GM18951 (cell line): ENCODE data around the gene TATDN2.

ENCODE experiments used
- POLR2A ChIP-seq: IDR thresholded peaks from 4 replicates; pipeline ENCODE4 v1.6.1; 2011; ENCODE audit warnings: mild to moderate bottlenecking; ENCODE audit not compliant: insufficient read length, insufficient read depth; ENCODE audit errors: extremely low read depth
- in situ Hi-C: fragments of 300-500 bp; cut with MboI; formaldehyde crosslinking; loops from one replicate; pipeline ENCODE4 v1.12.0; 2022; ENCODE audit warnings: low sequenced_read_pairs, mixed read lengths, inconsistent platforms; ENCODE audit not compliant: unreplicated experiment

Gene TATDN2, protein sequence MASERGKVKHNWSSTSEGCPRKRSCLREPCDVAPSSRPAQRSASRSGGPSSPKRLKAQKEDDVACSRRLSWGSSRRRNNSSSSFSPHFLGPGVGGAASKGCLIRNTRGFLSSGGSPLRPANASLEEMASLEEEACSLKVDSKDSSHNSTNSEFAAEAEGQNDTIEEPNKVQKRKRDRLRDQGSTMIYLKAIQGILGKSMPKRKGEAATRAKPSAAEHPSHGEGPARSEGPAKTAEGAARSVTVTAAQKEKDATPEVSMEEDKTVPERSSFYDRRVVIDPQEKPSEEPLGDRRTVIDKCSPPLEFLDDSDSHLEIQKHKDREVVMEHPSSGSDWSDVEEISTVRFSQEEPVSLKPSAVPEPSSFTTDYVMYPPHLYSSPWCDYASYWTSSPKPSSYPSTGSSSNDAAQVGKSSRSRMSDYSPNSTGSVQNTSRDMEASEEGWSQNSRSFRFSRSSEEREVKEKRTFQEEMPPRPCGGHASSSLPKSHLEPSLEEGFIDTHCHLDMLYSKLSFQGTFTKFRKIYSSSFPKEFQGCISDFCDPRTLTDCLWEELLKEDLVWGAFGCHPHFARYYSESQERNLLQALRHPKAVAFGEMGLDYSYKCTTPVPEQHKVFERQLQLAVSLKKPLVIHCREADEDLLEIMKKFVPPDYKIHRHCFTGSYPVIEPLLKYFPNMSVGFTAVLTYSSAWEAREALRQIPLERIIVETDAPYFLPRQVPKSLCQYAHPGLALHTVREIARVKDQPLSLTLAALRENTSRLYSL

DNA sequence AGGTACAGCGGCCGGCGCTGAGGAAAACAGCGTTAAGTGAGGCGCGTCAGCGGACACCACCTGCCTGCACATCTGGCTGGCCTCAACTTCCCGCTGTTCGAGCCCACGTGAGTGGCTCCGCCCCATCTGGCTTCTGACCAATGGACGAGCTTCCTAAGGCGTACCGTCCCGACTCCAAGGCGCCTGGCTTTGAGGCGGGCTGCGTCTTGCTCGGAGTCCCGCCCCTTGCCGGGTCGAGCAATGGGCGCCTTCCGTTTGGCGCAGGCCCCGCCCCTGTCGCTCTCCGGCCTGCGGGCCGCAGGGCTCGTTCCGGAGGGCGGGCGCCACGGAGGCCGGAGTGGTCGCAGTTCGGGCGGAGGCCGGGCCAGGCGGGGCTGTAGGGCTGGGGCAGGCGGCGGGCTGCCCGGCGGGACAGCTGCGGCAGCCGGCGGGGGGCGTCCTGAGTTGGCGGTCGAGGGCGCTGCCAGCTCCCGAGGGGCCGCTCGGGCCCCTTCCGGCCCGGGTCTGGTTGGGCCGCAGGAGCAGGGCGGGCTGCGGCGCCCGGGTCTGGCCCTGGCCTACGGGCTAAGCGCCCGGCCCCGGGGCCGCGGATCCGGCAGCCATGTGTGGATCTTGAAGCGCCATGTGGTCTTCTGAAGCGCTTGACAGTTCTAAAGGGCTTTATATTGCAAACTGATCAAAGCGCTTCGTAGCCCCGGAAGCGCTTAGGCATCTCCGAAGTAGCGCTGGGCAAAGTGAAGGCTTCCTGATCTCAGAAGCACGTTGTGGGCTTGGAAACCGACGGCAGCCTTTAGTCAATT is at the start of gene TATDN2:
Gene TATDN2 (plus strand): TSS at position 276 of the 800 bp plus-strand sequence. CDS start 742 bp downstream, outside the sequence.
- TF ChIP-seq POLR2A = peak; percentile 95
- in situ Hi-C loops = no loop called here

DNA sequence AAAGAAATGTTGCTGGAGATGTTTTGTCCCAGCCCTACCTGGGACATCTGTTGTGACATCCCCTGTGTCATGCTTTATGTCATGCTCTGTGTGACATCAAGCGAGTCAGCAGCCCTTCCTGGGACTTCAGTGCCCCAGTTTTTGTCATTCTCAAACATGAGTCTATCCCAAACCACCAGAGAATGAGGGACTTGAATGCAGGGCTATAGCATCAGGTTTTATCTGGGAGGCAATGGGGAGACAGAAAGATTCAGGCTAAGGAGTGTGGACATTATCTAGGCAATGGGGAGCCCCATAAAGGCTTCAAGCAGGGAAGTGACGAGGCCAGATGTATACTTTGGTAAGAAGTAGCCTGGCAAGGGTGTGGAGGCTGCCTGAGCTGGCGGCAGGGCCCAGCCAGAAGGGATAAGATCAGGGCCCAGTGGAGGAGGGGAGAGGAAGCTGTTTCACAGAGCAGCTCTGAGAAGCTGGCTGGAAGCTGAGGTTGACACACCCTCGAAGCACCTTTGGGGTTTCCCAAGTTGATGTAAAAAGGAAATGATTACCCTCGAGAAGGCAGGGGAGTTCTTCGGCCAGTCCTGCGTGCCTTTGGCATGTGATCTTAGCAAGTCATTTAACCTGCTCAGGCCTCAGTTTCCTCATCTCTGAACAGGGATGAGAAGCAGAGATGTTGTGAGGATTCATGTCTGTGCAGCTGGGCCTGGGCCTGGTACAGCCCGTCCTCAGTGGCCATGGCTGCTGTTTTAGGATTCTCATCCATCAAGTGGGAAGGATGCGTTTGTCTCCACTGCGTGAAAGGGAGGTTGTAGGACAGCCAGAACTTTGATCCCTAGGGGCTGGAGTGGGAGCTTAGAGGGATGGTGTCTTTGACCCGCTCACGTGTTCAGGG is 49.3 kb upstream of the TATDN2 start:
- in situ Hi-C loops = no loop called here
- peak; percentile 36 for TF ChIP-seq POLR2A

DNA sequence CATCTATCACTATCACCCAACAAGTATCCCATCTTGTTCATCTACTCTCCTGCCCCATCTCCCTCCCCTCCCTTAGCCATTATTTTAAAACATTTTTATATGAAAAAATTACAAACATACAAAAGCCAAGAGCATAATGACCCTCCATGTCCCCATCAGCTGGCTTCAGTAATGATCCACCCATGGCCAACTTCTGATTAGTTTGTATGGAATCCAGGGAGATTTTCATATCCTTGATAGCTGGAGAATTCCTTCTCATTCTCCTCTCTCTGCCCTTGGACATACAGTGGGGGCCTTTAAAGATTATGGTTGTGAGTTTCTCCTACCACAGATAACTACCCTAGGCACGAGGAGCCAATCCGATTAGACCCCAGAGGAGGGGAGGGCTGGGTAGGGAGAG is 43.3 kb upstream of the TATDN2 start:
- in situ Hi-C loops = no loop called here
- TF ChIP-seq POLR2A = no peak

DNA sequence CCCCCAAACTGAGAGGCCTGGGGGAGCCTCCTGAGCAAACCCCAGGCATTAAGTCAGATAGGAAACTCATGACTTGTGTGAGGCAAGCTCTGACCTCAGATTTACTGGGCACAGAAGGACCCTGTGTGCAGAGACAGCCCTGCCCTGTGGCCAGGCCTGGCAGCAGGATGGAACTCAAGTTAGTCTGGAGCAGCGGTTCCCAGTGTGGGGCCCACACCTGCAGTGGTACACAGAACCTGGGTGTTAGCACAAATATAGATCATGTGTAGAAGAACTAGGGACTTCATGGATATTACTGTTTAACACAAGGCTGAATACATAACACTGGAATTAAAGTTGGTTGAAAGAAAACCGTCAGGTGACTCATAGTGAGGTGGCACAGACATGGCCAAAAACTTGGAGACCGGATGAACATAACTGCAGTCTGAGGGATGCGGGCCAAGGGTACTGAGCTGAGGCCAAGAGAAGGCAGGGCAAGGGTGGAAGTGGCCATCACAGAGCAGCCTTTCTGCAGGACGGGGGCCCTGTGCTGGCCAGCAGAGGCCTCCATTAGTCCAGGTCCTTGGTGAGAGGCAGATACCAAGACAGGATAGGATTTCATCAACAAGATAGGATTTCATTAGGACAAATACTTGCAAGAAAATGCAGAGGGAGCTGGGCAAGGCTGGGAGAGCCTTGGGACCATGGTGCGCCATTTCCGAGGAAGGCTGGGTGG is 42.7 kb upstream of the TATDN2 start:
- in situ Hi-C loops = no loop called here
- no peak for TF ChIP-seq POLR2A

DNA sequence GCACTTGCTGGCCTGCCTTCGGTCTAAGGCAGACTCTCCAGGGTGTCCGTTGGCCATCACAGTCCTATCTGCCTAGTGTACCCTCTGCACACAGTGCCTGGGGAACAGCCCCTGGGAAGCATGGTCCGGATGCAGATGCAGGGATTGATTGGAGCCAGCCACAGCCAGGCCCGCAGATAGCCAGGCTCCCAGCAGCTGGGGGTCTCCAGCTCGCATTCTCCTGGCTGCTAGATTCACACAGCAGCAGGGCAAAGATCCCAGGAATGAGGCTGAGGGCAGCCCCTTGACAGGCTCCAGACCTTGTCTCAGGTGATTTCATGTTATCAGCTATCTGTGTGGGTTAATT is 42.1 kb upstream of the TATDN2 start:
- no peak for TF ChIP-seq POLR2A
- in situ Hi-C loops = no loop called here

DNA sequence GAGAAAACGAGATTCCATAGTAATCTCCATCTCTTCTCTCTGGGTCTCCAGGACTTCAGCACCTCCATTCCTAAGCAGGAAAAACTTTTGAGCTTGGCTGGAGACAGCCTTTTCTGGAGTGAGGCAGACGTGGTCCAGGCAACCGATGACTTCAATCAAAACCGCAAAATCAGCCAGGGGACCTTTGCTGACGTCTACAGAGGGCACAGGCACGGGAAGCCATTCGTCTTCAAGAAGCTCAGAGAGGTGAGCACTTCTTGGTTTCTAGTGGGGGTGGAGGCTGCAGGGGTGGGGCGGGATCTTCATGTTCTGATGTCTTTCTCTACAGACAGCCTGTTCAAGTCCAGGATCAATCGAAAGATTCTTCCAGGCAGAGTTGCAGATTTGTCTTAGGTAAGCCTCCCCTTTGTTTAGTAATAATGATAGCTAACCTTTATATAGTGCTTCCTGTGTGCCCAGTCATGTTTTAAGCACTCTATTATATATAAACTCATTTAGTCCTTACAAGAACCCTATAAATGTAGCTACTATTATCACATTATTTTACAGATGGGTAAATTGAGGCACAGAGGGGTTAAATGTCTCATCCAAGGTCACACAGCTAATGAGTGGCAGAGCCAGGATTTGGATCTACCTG is 35.0 kb upstream of the TATDN2 start:
- TF ChIP-seq POLR2A = no peak
- in situ Hi-C loops = no loop called here

DNA sequence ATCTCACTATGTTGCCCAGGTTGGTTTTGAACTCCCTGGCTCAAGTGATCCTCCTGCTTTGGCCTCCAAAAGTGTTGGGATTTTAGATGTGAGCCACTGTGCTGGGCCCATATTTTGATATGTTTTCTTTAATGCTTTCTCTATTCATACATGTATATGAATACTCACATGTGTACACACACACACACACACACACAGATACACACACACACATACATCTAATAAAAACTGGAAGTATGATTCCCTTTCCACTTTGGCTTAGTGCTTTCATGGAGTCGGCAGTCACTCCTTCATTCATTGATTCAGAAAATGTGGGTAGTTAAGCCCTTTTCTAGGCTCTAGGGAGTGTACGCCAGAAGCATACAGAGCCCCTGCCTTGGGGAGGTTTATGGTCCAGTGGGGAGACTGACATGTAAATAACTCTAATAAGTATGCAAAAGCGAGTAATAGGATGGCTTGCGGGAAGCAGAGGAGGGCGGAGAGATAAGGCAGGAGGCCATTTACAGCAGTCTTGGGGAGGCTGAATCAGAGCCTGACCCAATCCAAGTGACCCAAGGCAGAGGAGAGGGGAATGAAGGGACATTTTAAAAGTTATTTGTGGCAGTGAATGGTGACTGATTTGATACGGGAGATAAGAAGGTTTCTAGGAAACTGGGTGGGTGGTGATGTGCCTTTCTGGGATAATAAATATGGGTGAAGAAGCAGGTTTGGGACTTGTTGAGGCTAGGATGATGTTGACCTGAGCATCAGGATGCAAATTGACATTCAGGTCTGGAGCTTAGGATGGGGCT is 32.5 kb upstream of the TATDN2 start:
- no peak for TF ChIP-seq POLR2A
- in situ Hi-C loops = no loop called here

DNA sequence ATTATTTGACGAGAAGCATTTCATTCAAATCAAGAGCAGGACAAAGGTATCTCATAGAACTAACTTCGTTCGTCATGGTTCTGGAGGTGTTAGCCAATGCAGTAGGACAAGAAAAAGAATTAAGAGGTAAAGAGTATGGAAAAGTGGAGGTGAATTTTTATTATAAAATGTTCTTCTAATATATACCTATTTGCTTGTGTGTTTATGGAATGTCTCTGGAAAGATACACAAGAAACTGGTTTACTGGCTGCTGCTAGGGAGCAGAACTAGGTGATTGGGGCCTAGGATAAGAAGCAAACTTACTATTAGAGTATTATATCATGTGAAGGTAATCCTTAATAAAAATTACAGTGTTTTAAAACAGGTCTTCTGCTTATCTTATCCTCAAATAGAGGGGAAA is 30.9 kb upstream of the TATDN2 start:
- in situ Hi-C loops = no loop called here
- no peak for TF ChIP-seq POLR2A

DNA sequence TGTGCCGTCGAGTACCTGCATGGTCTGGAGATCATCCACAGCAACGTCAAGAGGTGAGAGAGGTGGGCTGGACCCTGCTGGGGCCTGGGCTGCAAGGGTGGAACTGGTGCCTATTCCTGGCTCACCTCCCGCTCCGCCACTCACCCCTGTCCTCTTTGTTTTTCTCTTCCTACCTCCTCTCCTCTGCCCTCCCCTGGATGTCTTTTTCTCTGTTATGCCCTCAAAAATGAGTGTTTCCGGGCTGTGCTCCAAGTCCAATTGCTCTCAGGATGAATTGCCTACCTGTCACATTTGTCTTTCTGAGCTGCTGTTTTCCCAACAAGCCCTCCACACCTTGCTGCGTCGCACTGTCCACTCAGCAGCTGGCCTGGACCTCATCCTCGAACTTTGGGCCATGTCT is 28.5 kb upstream of the TATDN2 start:
- TF ChIP-seq POLR2A = no peak
- in situ Hi-C loops = no loop called here

DNA sequence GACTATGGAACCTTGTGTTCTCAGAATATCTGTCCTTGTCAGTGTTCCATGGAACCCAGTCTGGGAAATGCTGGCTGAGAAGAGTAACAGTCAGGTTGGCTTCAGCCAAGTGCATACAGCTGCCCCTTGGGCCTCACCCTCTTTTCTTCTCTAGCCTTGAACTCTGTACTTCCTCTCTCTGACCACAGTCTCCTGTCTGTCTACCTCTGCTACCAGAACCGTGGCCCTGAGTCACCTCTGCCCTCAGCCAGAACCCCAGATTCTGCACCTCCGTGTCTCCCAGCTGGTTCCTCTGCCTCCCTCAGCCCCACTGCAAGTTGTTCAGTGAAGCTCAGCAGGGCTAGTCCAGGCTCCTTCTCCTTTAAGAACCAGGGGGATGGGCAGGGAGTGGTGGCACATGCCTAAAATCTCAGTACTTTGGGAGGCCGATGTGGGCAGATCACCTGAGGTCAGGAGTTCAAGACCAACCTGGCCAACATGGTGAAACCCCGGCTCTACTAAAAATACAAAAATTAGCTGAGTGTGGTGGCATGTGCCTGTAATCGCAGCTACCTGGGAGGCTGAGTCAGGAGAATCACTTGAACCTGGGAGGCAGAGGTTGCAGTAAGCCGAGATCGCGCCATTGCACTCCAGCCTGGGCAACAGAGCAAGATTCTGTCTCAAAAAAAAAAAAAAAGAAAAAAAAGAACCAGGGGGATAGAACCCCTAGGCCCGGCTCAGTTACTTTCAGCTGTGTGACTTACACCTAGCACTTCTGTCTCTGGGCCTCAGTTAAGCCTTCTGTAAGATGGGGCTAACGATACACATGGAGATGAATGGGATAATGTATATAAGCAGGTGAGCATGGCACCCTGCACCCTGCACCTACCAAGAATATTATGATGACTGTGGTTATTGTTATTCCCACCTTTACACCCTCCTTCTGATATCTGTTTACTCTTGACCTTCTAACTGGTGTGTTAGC is 24.3 kb upstream of the TATDN2 start:
- in situ Hi-C loops = no loop called here
- peak; percentile 15 for TF ChIP-seq POLR2A
